ENCODE measurements around the gene NPTX1. TPM values are rescaled to one million over a fixed set of nuclear protein-coding genes. Genes with fewer than 3 reads are reported as not detected.

The NPTX1 gene
- total and polyA plus RNA-seq, 2 of the 13 experiments (the other 11 are each of a cell fraction or from before 2014, with no cell fraction given): 0.01 TPM; not detected in 1

GRCh38 chr17:80441133-80441578, 35.3 kb downstream of the NPTX1 start (continued):
- 0 out of 2 replicates have a peak, but pooled peaks have one; percentile 73 for TF ChIP-seq KLF15 (CRISPR knock-in tag; IDR thresholded peaks at IDR 0.05; ENCODE audit: borderline replicate concordance)
- TF ChIP-seq PAXIP1 (CRISPR knock-in tag; conservative IDR thresholded peaks at IDR 0.05): no peak
- no peak for TF ChIP-seq SMAD9 (CRISPR knock-in tag; IDR thresholded peaks at IDR 0.05)
- no peak for TF ChIP-seq FOXK2 (IDR thresholded peaks at IDR 0.05)
- no peak for TF ChIP-seq CCAR2 (optimal IDR thresholded peaks at IDR 0.05; ENCODE audit: low read depth, low read length)
- TF ChIP-seq SP2 (CRISPR knock-in tag; IDR thresholded peaks at IDR 0.05): no peak
- TF ChIP-seq NPAS2 (CRISPR knock-in tag; IDR thresholded peaks at IDR 0.05; ENCODE audit: borderline replicate concordance): no peak; the same call in 1 of the 2 replicates
- 0 out of 2 replicates have a peak, but pooled peaks have one; percentile 8 for TF ChIP-seq ZNF644 (CRISPR knock-in tag; IDR thresholded peaks at IDR 0.05; ENCODE audit: low read depth)
- no peak for TF ChIP-seq ZXDC (CRISPR knock-in tag; IDR thresholded peaks at IDR 0.05)
- TF ChIP-seq PTBP1 (IDR thresholded peaks at IDR 0.05; ENCODE audit: low read depth, low read length, poor library complexity, severe bottlenecking): peak; percentile 76
- TF ChIP-seq KMT2A (CRISPR knock-in tag; IDR thresholded peaks at IDR 0.05): 0 out of 2 replicates have a peak, but pooled peaks have one; percentile 56
- peak; percentile 82; the same call in 1 of the 2 replicates for TF ChIP-seq ZNF615 (CRISPR knock-in tag; IDR thresholded peaks at IDR 0.05; ENCODE audit: borderline replicate concordance)
- peak; percentile 38; the same call in 1 of the 2 replicates for TF ChIP-seq SP5 (CRISPR knock-in tag; IDR thresholded peaks at IDR 0.05; ENCODE audit: borderline replicate concordance, low read depth)
- TF ChIP-seq ARNT (IDR thresholded peaks at IDR 0.05): no peak
- TF ChIP-seq ZMYM4 (CRISPR knock-in tag; IDR thresholded peaks at IDR 0.05): peak; percentile 49; the same call in 1 of the 2 replicates
- TF ChIP-seq TOPORS (CRISPR knock-in tag; IDR thresholded peaks at IDR 0.05): no peak
- peak; percentile 99 for TF ChIP-seq MIER2 (CRISPR knock-in tag; IDR thresholded peaks at IDR 0.05)
- peak; percentile 95 for TF ChIP-seq HMGXB3 (CRISPR knock-in tag; IDR thresholded peaks at IDR 0.05; ENCODE audit: borderline replicate concordance)
- TF ChIP-seq AKAP8 (CRISPR knock-in tag; IDR thresholded peaks at IDR 0.05): no peak
- TF ChIP-seq NONO (IDR thresholded peaks at IDR 0.05): no peak
- TF ChIP-seq NONO (CRISPR knock-in tag; conservative IDR thresholded peaks at IDR 0.05): no peak
- TF ChIP-seq CBFB (CRISPR knock-in tag; IDR thresholded peaks at IDR 0.05): peak; percentile 62
